ENCODE results near the gene FLAD1. TPM values are rescaled to one million over a fixed set of nuclear protein-coding genes. Genes with fewer than 3 reads are reported as not detected.
A peak's percentile ranks its signal among the peaks of the same experiment; 100 is the strongest.

The FLAD1 gene
- total RNA-seq, 1 experiment from 2014 or later: 88.3 TPM

GRCh38 chr1:154936555-154937084, 46.5 kb upstream of the FLAD1 start, which contains the start of gene PMVK:
Gene PMVK (minus strand): TSS chr1:154936719. CDS start chr1:154936685, 34 bp downstream.
- no peaks in the 10 kb centered on the region; the same call in 1 of the 2 replicates for H3K36me3 Mint-ChIP-seq
- ATAC-seq (peak; percentile 87), DNase-seq (ENCODE audit: low spot score) (peak; percentile 93)
- ChIA-PET POLR2A (interaction anchor here (0.5 to 2.6 kb wide), 11 partner anchors 9 to 155 kb away, joined by 3 to 18 read pairs (median 3); partner anchors contain the start of genes FLAD1, PBXIP1 and SHC1), CTCF (interaction anchor here (0.5 to 1.8 kb wide), 30 partner anchors 9 to 457 kb away, joined by 3 to 14 read pairs (median 4); partner anchors contain the start of genes FLAD1, KCNN3, KRTCAP2 and PYGO2)
- H3K9me3 Mint-ChIP-seq: no peaks in the 10 kb centered on the region
- H3K27me3 Mint-ChIP-seq (ENCODE audit: low read depth): peaks cover 3% of the 10 kb centered on the region; the same call in 1 of the 2 replicates
- peaks cover 26% of the 10 kb centered on the region for H3K4me1 Mint-ChIP-seq
- peak within 1 kb of the TSS; percentile 92 for H3K4me3 Mint-ChIP-seq
- peak within 1 kb of the TSS; percentile 99 for H3K27ac Mint-ChIP-seq
- TF ChIP-seq PRRX2 (CRISPR knock-in tag; IDR thresholded peaks at IDR 0.05): no peak
- TF ChIP-seq SMAD3 (CRISPR knock-in tag; IDR thresholded peaks at IDR 0.05; ENCODE audit: borderline replicate concordance): peak; percentile 99
- TF ChIP-seq, protein P1, sequence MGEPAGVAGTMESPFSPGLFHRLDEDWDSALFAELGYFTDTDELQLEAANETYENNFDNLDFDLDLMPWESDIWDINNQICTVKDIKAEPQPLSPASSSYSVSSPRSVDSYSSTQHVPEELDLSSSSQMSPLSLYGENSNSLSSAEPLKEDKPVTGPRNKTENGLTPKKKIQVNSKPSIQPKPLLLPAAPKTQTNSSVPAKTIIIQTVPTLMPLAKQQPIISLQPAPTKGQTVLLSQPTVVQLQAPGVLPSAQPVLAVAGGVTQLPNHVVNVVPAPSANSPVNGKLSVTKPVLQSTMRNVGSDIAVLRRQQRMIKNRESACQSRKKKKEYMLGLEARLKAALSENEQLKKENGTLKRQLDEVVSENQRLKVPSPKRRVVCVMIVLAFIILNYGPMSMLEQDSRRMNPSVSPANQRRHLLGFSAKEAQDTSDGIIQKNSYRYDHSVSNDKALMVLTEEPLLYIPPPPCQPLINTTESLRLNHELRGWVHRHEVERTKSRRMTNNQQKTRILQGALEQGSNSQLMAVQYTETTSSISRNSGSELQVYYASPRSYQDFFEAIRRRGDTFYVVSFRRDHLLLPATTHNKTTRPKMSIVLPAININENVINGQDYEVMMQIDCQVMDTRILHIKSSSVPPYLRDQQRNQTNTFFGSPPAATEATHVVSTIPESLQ (CRISPR knock-in tag; IDR thresholded peaks at IDR 0.05): 0 out of 2 replicates have a peak, but pooled peaks have one; percentile 77
- TF ChIP-seq USF1 (CRISPR knock-in tag; IDR thresholded peaks at IDR 0.05): peak; percentile 96
- TF ChIP-seq FOXJ3 (CRISPR knock-in tag; IDR thresholded peaks at IDR 0.05; ENCODE audit: borderline replicate concordance): 0 out of 2 replicates have a peak, but pooled peaks have one; percentile 87
- peak; percentile 79; the same call in 1 of the 2 replicates for TF ChIP-seq ELF4 (CRISPR knock-in tag; IDR thresholded peaks at IDR 0.05; ENCODE audit: low read depth)
- TF ChIP-seq TP53 (CRISPR knock-in tag; IDR thresholded peaks at IDR 0.05): peak; percentile 97
- peak; percentile 97 for TF ChIP-seq FOXK1 (CRISPR knock-in tag; IDR thresholded peaks at IDR 0.05)
- TF ChIP-seq RELA (CRISPR knock-in tag; IDR thresholded peaks at IDR 0.05; ENCODE audit: borderline replicate concordance): peak; percentile 96
- TF ChIP-seq ZNF671 (CRISPR knock-in tag; IDR thresholded peaks at IDR 0.05): no peak
- TF ChIP-seq TEAD1 (CRISPR knock-in tag; IDR thresholded peaks at IDR 0.05): peak; percentile 98
- TF ChIP-seq SOX15 (CRISPR knock-in tag; IDR thresholded peaks at IDR 0.05): no peak
- TF ChIP-seq ATF1 (CRISPR knock-in tag; IDR thresholded peaks at IDR 0.05): peak; percentile 91; the same call in 1 of the 2 replicates
- TF ChIP-seq KAT7 (CRISPR knock-in tag; IDR thresholded peaks at IDR 0.05; ENCODE audit: borderline replicate concordance): no peak
- TF ChIP-seq ZBTB21 (CRISPR knock-in tag; IDR thresholded peaks at IDR 0.05; ENCODE audit: borderline replicate concordance): peak; percentile 84; the same call in 1 of the 2 replicates
- peak; percentile 99 for TF ChIP-seq FOXP4 (CRISPR knock-in tag; IDR thresholded peaks at IDR 0.05)
- TF ChIP-seq ZNF396 (CRISPR knock-in tag; IDR thresholded peaks at IDR 0.05; ENCODE audit: borderline replicate concordance): no peak
- TF ChIP-seq OVOL2 (CRISPR knock-in tag; IDR thresholded peaks at IDR 0.05; ENCODE audit: borderline replicate concordance): no peak
- no peak for TF ChIP-seq CTCF (IDR thresholded peaks at IDR 0.05)
- 0 out of 2 replicates have a peak, but pooled peaks have one; percentile 44 for TF ChIP-seq ATF3 (CRISPR knock-in tag; conservative IDR thresholded peaks at IDR 0.05)
- TF ChIP-seq, protein P2, sequence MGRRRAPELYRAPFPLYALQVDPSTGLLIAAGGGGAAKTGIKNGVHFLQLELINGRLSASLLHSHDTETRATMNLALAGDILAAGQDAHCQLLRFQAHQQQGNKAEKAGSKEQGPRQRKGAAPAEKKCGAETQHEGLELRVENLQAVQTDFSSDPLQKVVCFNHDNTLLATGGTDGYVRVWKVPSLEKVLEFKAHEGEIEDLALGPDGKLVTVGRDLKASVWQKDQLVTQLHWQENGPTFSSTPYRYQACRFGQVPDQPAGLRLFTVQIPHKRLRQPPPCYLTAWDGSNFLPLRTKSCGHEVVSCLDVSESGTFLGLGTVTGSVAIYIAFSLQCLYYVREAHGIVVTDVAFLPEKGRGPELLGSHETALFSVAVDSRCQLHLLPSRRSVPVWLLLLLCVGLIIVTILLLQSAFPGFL (CRISPR knock-in tag; IDR thresholded peaks at IDR 0.05; ENCODE audit: borderline replicate concordance): peak; percentile 87; the same call in 1 of the 2 replicates
- no peak for TF ChIP-seq ZNF416 (CRISPR knock-in tag; IDR thresholded peaks at IDR 0.05)
- peak; percentile 95 for TF ChIP-seq CREB1 (CRISPR knock-in tag; IDR thresholded peaks at IDR 0.05)
- peak; percentile 87 for TF ChIP-seq TEAD4 (CRISPR knock-in tag; IDR thresholded peaks at IDR 0.05)
- TF ChIP-seq, protein P3, sequence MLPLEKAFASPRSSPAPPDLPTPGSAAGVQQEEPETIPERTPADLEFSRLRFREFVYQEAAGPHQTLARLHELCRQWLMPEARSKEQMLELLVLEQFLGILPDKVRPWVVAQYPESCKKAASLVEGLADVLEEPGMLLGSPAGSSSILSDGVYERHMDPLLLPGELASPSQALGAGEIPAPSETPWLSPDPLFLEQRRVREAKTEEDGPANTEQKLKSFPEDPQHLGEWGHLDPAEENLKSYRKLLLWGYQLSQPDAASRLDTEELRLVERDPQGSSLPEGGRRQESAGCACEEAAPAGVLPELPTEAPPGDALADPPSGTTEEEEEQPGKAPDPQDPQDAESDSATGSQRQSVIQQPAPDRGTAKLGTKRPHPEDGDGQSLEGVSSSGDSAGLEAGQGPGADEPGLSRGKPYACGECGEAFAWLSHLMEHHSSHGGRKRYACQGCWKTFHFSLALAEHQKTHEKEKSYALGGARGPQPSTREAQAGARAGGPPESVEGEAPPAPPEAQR (CRISPR knock-in tag; IDR thresholded peaks at IDR 0.05): no peak
- peak; percentile 83 for TF ChIP-seq NR2C2 (CRISPR knock-in tag; IDR thresholded peaks at IDR 0.05)
- TF ChIP-seq, protein P4, sequence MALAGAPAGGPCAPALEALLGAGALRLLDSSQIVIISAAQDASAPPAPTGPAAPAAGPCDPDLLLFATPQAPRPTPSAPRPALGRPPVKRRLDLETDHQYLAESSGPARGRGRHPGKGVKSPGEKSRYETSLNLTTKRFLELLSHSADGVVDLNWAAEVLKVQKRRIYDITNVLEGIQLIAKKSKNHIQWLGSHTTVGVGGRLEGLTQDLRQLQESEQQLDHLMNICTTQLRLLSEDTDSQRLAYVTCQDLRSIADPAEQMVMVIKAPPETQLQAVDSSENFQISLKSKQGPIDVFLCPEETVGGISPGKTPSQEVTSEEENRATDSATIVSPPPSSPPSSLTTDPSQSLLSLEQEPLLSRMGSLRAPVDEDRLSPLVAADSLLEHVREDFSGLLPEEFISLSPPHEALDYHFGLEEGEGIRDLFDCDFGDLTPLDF (CRISPR knock-in tag; IDR thresholded peaks at IDR 0.05): peak; percentile 94; the same call in 1 of the 2 replicates
